WI38 (cell line): Measurements from ENCODE around the gene COL4A1.

Source experiments
- H3K4me3 ChIP-seq: 2 replicates; pipeline ENCODE4 v1.5.1; 2011; ENCODE audit warnings: low read depth, mild to moderate bottlenecking, control low read depth, low read length
- TF ChIP-seq, protein P1 (sequence below): IDR thresholded peaks from 2 replicates; pipeline ENCODE4 v1.5.1; 2012; ENCODE audit warnings: low read depth, mild to moderate bottlenecking, control low read depth, low read length

Gene COL4A1

DNA sequence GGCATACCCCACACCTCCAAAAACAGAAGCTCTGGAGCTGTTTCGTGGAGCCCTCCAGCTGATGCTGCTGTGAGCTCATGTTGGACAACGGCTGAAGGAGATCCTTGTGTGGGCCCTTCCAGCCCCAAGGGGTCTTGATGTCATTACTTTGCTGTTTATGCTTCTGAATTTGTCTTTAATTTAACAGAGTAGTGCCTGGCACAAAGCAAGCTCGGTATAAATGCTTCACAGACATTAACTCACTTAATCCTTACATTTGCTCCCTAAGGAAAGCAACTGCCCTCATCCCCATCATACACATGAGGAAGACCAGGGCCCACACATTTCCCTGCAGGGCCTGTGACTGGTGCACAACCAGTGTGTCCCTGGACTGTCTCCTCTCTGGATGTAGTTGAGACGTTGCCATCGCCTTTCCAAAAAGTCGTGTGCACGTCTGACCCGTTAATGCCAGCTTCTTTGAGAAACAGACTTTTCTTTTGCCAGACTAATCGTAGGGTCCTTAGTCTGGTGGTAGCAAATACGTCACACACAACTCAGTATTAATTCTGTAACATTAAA is 7.6 kb downstream of the COL4A1 start:
- TF ChIP-seq, protein P1, sequence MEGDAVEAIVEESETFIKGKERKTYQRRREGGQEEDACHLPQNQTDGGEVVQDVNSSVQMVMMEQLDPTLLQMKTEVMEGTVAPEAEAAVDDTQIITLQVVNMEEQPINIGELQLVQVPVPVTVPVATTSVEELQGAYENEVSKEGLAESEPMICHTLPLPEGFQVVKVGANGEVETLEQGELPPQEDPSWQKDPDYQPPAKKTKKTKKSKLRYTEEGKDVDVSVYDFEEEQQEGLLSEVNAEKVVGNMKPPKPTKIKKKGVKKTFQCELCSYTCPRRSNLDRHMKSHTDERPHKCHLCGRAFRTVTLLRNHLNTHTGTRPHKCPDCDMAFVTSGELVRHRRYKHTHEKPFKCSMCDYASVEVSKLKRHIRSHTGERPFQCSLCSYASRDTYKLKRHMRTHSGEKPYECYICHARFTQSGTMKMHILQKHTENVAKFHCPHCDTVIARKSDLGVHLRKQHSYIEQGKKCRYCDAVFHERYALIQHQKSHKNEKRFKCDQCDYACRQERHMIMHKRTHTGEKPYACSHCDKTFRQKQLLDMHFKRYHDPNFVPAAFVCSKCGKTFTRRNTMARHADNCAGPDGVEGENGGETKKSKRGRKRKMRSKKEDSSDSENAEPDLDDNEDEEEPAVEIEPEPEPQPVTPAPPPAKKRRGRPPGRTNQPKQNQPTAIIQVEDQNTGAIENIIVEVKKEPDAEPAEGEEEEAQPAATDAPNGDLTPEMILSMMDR: no peak
- H3K4me3 ChIP-seq: no peak overlapping the region

DNA sequence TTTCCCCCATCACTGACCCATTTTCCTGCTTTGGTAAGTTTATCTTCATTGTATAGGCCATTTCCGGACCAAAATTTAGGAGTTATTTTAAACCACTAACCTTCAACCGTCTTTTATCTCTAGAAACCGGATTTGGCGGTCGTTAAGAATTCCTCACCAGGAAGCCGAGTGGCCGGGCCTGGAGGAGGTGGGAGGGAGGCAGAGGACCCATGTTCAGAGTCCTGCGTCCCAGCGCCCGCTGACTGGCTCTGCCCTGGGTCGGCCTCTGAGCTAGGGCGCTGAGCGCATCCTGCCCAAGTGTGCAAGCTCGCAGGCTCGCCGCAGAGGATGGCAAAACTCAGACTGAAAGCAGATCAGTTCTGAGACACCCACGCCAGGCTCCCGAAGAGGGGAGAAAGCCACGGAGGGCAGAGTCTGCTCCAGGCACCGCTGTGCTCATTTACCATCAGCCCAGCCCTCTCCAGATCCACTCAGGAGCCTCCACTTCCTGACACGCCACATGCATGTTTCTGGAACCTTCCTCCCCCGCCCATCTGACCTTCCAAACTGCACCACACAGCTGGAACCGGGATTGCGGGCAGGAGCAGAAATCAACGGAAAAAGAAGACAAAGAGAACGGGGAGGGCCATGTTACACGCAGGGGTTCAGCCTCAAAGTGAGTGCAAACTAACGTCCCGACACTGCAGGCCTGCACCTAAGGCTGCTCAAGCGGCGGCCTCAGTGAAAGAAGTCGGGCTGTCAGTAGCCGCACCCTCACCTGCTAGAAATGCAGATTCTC is 8.3 kb downstream of the COL4A1 start:
- H3K4me3 ChIP-seq: no peak overlapping the region

DNA sequence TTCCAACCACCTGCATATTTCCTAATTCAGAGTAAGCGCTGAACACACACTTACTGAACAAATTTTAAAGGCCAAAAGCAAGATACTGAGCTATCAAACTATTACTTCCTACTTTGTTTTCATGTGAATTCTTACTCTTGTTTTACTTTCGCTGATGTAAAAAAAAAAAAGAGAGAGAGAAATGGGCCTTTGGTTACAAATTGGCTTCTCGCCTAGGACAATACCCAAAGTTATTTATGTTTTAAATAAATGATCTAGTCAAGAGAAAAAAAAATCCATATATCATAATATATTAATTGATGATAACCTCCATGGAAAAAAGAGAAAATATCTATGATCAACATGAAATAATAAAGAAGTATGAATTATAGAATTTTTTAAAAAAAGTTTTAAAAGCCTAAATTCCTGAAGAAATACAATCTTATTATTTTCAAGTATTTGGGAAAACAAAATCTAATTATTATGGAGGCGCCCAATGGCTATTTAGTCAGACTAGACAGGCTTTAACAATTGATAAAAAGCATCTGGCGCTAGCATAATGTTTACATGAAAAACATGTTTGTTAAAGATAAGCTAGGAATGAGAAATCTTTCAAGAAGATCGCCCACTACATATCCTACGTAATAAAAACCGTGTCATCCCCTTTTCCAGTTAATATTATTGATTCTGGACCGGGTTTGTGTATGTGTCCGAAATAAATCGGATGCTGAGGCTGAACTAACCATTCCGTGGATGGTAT is 9.0 kb downstream of the COL4A1 start:
- H3K4me3 ChIP-seq: no peak overlapping the region

More for the DNA sequence above, 8.3 kb downstream of the COL4A1 start:
- TF ChIP-seq, protein P1: no peak

DNA sequence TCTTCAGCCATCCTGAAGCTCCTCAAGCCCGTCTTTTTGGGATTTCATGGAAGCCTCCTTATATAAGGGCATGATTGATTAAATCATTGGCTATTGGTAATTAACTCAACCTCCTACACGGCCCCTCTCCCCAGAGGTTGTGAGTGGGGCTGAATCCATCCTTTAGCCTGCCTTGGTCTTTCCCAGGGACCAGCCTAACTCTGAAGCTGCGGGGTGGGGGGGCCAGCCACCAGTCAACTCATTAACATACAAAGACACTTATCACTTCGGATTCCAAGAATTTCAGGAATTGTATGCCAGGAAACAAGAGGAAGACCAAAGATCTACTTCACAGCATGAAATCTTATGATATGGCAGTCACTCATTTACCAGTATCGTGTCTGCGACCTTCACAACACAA is 9.9 kb downstream of the COL4A1 start:
- H3K4me3 ChIP-seq: no peak overlapping the region
- TF ChIP-seq, protein P1: no peak

More for the DNA sequence above, 9.0 kb downstream of the COL4A1 start:
- TF ChIP-seq, protein P1: no peak

DNA sequence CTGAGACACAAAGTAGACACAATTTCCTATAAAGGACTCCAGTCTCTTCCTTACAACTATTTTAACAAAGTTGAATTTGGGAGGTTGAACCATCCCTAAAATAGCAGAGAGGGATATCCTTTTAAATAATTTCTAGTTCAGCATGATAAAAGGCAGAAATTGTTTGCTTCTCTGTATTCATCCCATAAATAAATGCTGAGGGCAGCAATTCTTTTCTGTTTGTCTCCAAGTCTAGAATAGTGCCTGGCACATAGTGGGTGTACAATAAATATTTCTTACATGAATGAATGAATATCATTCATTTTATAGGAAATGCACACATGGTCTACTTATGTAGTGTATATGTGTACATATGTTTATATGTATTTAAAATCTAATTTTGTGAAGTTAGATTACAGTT is 12.3 kb downstream of the COL4A1 start:
- H3K4me3 ChIP-seq: no peak overlapping the region
- TF ChIP-seq, protein P1: no peak

DNA sequence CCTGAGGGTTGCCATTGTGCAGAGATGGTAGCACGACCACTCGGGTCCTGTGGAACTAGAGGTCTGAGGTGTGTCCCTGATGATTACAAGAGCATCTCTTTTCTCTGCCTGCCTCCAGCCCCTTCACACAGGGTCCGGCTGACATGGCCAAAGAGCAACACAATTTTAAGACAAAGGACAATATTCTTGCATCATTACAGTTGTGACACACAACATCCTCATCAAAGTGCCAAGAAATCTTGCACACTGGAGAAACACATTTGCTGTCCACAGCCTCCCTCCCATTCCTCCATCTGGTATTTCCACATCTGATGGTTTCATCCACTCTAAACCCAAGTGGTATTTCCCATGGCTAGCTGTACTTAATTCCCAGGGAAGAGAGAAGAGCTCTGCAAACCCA is 12.8 kb downstream of the COL4A1 start:
- H3K4me3 ChIP-seq: no peak overlapping the region
- TF ChIP-seq, protein P1: no peak

DNA sequence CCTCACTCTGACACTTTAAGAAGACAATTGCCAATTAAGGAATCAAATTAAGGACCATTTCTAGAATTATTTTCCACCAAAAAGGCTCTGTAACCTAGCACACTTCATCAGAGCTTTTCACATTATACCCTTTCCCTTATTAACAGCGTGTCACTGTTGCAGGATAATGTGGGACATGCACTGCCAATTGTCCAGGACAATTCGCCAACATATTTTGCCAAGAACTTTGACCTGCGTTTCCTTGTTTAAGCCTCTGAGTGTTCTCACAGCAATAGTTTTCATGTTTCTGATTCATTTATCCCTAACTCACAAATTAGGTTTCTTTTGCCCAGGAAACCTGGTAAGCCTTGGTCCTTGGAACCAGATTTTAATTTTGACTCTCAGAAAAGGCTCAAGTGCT is 13.3 kb downstream of the COL4A1 start:
- no peak overlapping the region for H3K4me3 ChIP-seq
- TF ChIP-seq, protein P1: no peak
